GM12878 (cell line): ENCODE measurements around the gene SRD5A1. TPM values are rescaled to one million over a fixed set of nuclear protein-coding genes. Genes with fewer than 3 reads are reported as not detected.

ENCODE experiments used
- ASH2L ChIP-seq: fragments of 300-600, 200-600 bp; sonication (generic); IDR thresholded peaks from 2 replicates; pipeline ENCODE4 v1.6.1; 2017; ENCODE audit warnings: low read depth, mild to moderate bottlenecking, borderline replicate concordance
- BACH1 ChIP-seq: fragments of 450-650 bp; IDR thresholded peaks from 2 replicates; pipeline ENCODE4 v1.6.1; 2017; ENCODE audit warnings: mild to moderate bottlenecking, borderline replicate concordance
- CREB1 ChIP-seq: IDR thresholded peaks from 2 replicates; pipeline ENCODE4 v1.6.1; 2012; ENCODE audit warnings: low read depth, mild to moderate bottlenecking, inconsistent platforms
- ETV6 ChIP-seq, 2 experiments: fragments of 450-650 bp in 1 of 2; IDR thresholded peaks in 1 of 2; conservative IDR thresholded peaks in 1 of 2; 2 replicates each; pipeline ENCODE4 v1.6.1; 2014; ENCODE audit warnings: antibody characterized with exemption in 1 of 2, borderline replicate concordance in 1 of 2, low read depth in 1 of 2, mild to moderate bottlenecking in 1 of 2, moderate library complexity in 1 of 2
- FOS ChIP-seq: IDR thresholded peaks from 3 replicates; pipeline ENCODE4 v1.6.1; 2011; ENCODE audit warnings: borderline replicate concordance; ENCODE audit not compliant: insufficient read length; ENCODE audit errors: extremely low read depth
- FOXM1 ChIP-seq: IDR thresholded peaks from 2 replicates; pipeline ENCODE4 v1.6.1; 2012; ENCODE audit warnings: low read depth, mild to moderate bottlenecking, inconsistent platforms, low read length, moderate library complexity
- JUNB ChIP-seq: IDR thresholded peaks from 2 replicates; pipeline ENCODE4 v1.6.1; 2016; ENCODE audit warnings: antibody characterized with exemption, mild to moderate bottlenecking
- MEF2A ChIP-seq: IDR thresholded peaks from 2 replicates; pipeline ENCODE4 v1.6.1; 2011; ENCODE audit warnings: low read depth, mild to moderate bottlenecking, low read length, moderate library complexity; ENCODE audit not compliant: insufficient read depth
- MTA3 ChIP-seq: IDR thresholded peaks from 2 replicates; pipeline ENCODE4 v1.6.1; 2012; ENCODE audit warnings: low read length, inconsistent platforms, borderline replicate concordance
- MYB ChIP-seq: fragments of 150-350 bp; IDR thresholded peaks from 2 replicates; pipeline ENCODE4 v1.6.1; 2014; ENCODE audit warnings: mild to moderate bottlenecking, low read depth, low read length, borderline replicate concordance
- NRF1 ChIP-seq: conservative IDR thresholded peaks from 2 replicates; pipeline ENCODE4 v1.6.1; 2011; ENCODE audit warnings: mild to moderate bottlenecking, low read depth, low read length, improper control_type of control experiment
- POLR2AphosphoS2 ChIP-seq: IDR thresholded peaks from 2 replicates; pipeline ENCODE4 v1.6.1; 2011; ENCODE audit warnings: low read depth, mild to moderate bottlenecking, low read length, improper control_type of control experiment, moderate library complexity
- RAD21 ChIP-seq: IDR thresholded peaks from 2 replicates; pipeline ENCODE4 v1.6.1; 2011; ENCODE audit warnings: mild to moderate bottlenecking, low read depth, low read length, moderate library complexity; ENCODE audit not compliant: insufficient read depth
- RB1 ChIP-seq: fragments of 450-650 bp; formaldehyde crosslinking; IDR thresholded peaks from 2 replicates; pipeline ENCODE4 v1.6.1; 2017; ENCODE audit warnings: mild to moderate bottlenecking, borderline replicate concordance
- RUNX3 ChIP-seq: IDR thresholded peaks from 2 replicates; pipeline ENCODE4 v1.6.1; 2012; ENCODE audit warnings: low read length, inconsistent platforms
- SMAD5 ChIP-seq: IDR thresholded peaks from 2 replicates; pipeline ENCODE4 v1.6.1; 2016; ENCODE audit warnings: antibody characterized with exemption, low read depth
- SPI1 ChIP-seq: IDR thresholded peaks from 2 replicates; pipeline ENCODE4 v1.6.1; 2011; ENCODE audit warnings: low read depth, mild to moderate bottlenecking, low read length, moderate library complexity, borderline replicate concordance; ENCODE audit not compliant: insufficient read depth
- STAT3 ChIP-seq: IDR thresholded peaks from 2 replicates; pipeline ENCODE4 v1.6.1; 2011; ENCODE audit warnings: low read depth, low read length, improper control_type of control experiment
- TCF12 ChIP-seq: IDR thresholded peaks from 2 replicates; pipeline ENCODE4 v1.6.1; 2011; ENCODE audit warnings: low read depth, mild to moderate bottlenecking, low read length
- polyA plus RNA-seq, 11 experiments: library from polyadenylated mRNA; depleted of rRNA in 4 of 11; unstranded in 6 of 11; stranded (reverse) in 5 of 11; fragments of >200 nt; fragmentation: Nextera tagmentation in 4 of 11; fragmentation: Illumina TruSeq in 1 of 11; extraction: Ambion mirVana in 4 of 11; extraction: Trizol in 1 of 11; gene quantifications; 1 replicate in 1 of 11; 2 replicates in 10 of 11; pipeline versions ENCODE4 v1.2.1 to v1.2.3, GENCODE V29; 2011 to 2016; ENCODE audit warnings: inconsistent platforms in 2 of 11, missing spikeins in 2 of 11, low read depth in 1 of 11
- total RNA-seq, 4 experiments: library from RNA; depleted of rRNA in 3 of 4; stranded (reverse); fragments of >200 nt in 3 of 4; fragmentation: Illumina TruSeq in 1 of 4; extraction: Trizol in 1 of 4; gene quantifications; 2 replicates each; pipeline versions ENCODE4 v1.2.1 to v1.2.3, GENCODE V29; 2013 to 2021
- TF ChIP-seq, protein P1 (sequence below): fragments of 150-350 bp; IDR thresholded peaks from 2 replicates; pipeline ENCODE4 v1.6.1; 2014; ENCODE audit warnings: mild to moderate bottlenecking, low read depth, low read length
- TF ChIP-seq, protein P2 (sequence below): fragments of 450-650 bp; IDR thresholded peaks from 2 replicates; pipeline ENCODE4 v1.6.1; 2017; ENCODE audit warnings: low read depth, mild to moderate bottlenecking, moderate library complexity
- TF ChIP-seq, protein P3 (sequence below): IDR thresholded peaks from 2 replicates; pipeline ENCODE4 v1.6.1; 2012; ENCODE audit warnings: mild to moderate bottlenecking, low read depth, low read length

SRD5A1 gene
- total and polyA plus RNA-seq, 10 of the 15 experiments (the other 5 are each of a cell fraction or from before 2014, with no cell fraction given) = 0.76 to 20.1 (median 12.3) TPM

DNA sequence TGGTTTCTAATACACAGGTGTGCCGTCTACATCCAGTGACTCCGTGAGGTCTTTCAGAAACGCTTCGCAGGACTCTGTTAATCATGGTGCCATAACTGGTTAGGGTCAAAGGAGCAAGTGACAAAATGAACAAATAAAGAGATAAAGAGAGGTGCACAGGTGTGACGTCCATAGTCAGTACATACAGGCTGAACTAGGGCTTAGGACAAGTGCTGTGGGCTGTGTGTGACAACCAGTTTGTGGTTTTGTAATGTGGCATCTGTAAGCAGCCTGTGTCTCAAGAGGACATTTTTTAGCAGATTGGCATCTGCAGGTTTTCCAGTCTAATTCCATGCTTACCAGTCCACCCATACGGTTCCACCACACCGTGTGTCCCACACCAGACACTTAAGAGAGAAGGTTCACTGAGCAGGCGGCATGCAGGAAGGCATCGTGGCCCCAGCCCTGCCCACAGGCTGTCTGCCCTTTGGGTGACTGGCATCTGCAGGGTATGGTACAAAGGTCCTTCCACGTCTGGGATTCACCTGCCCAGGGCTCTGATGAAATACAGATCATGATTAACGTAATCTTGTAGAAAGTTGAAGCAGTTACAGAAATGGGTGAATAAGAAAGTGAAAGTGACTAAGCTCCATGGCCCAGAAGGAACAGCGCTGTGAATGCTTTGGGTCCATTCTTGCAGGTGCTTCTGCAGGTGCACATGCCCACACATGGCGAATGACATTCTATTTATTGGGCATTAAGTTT lies 26.9 kb downstream of the SRD5A1 start (continued):
- TF ChIP-seq BACH1 (no peak), POLR2AphosphoS2 (no peak), RB1 (no peak), MEF2A (no peak), RUNX3 (peak; percentile 41), ASH2L (no peak), SMAD5 (no peak), ETV6 (conservative IDR thresholded peaks at IDR 0.05 in 1 of 2, IDR thresholded peaks at IDR 0.05 in 1 of 2; ENCODE audit: borderline replicate concordance in 1 of 2, low read depth in 1 of 2) (no peak), CREB1 (peak; percentile 76), JUNB (no peak), STAT3 (no peak), SPI1 (0 out of 2 replicates have a peak, but pooled peaks have one; percentile 1), MTA3 (no peak), TCF12 (0 out of 2 replicates have a peak, but pooled peaks have one; percentile 21), FOS (no peak), FOXM1 (no peak), NRF1 (no peak), MYB (no peak), RAD21 (no peak)
- TF ChIP-seq, protein P1, sequence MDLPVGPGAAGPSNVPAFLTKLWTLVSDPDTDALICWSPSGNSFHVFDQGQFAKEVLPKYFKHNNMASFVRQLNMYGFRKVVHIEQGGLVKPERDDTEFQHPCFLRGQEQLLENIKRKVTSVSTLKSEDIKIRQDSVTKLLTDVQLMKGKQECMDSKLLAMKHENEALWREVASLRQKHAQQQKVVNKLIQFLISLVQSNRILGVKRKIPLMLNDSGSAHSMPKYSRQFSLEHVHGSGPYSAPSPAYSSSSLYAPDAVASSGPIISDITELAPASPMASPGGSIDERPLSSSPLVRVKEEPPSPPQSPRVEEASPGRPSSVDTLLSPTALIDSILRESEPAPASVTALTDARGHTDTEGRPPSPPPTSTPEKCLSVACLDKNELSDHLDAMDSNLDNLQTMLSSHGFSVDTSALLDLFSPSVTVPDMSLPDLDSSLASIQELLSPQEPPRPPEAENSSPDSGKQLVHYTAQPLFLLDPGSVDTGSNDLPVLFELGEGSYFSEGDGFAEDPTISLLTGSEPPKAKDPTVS = no peak
- TF ChIP-seq, protein P2, sequence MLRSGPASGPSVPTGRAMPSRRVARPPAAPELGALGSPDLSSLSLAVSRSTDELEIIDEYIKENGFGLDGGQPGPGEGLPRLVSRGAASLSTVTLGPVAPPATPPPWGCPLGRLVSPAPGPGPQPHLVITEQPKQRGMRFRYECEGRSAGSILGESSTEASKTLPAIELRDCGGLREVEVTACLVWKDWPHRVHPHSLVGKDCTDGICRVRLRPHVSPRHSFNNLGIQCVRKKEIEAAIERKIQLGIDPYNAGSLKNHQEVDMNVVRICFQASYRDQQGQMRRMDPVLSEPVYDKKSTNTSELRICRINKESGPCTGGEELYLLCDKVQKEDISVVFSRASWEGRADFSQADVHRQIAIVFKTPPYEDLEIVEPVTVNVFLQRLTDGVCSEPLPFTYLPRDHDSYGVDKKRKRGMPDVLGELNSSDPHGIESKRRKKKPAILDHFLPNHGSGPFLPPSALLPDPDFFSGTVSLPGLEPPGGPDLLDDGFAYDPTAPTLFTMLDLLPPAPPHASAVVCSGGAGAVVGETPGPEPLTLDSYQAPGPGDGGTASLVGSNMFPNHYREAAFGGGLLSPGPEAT = no peak
- TF ChIP-seq, protein P3, sequence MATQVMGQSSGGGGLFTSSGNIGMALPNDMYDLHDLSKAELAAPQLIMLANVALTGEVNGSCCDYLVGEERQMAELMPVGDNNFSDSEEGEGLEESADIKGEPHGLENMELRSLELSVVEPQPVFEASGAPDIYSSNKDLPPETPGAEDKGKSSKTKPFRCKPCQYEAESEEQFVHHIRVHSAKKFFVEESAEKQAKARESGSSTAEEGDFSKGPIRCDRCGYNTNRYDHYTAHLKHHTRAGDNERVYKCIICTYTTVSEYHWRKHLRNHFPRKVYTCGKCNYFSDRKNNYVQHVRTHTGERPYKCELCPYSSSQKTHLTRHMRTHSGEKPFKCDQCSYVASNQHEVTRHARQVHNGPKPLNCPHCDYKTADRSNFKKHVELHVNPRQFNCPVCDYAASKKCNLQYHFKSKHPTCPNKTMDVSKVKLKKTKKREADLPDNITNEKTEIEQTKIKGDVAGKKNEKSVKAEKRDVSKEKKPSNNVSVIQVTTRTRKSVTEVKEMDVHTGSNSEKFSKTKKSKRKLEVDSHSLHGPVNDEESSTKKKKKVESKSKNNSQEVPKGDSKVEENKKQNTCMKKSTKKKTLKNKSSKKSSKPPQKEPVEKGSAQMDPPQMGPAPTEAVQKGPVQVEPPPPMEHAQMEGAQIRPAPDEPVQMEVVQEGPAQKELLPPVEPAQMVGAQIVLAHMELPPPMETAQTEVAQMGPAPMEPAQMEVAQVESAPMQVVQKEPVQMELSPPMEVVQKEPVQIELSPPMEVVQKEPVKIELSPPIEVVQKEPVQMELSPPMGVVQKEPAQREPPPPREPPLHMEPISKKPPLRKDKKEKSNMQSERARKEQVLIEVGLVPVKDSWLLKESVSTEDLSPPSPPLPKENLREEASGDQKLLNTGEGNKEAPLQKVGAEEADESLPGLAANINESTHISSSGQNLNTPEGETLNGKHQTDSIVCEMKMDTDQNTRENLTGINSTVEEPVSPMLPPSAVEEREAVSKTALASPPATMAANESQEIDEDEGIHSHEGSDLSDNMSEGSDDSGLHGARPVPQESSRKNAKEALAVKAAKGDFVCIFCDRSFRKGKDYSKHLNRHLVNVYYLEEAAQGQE = no peak
